Body of pancreas (tissue), 4 donors: ENCODE measurements around the gene CCSER1.

ENCODE experiments used
- CTCF ChIP-seq, 7 experiments: fragments of 450-650 bp in 4 of 7; fragments of 200-600 bp in 3 of 7; sonication (generic) in 3 of 7; IDR thresholded peaks; one replicate each; pipeline ENCODE4 v1.5.1; 2016 to 2019; ENCODE audit warnings: antibody characterized with exemption in 7 of 7
- POLR2A ChIP-seq, 3 donors: fragments of 450-650 bp; IDR thresholded peaks; one replicate each; pipeline ENCODE4 v1.6.1; 2016; ENCODE audit warnings: antibody characterized with exemption in 3 of 3, mild to moderate bottlenecking in 2 of 3

DNA sequence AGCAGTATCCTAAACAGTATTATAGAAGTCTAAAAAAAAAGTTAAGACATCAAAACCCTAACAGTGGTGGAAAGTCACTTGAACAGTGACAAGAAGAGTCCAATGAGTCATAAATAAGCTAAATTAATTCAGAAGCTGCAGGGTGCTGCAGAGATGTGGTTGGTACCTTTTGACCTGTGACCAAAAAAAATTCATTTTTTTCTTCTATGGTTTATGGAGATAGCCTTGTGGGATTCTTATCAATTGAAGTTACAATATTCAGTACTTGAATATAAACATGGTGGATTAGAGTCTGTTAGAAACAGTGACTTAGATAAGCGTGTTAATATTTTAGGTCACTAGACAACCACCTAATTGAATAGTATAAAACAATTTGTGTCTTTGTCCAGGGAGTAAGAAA lies 35.4 kb downstream of the CCSER1 start:
- TF ChIP-seq POLR2A (IDR thresholded peaks at IDR 0.05) (no peak), CTCF (IDR thresholded peaks at IDR 0.05) (no peak)
